Thyroid gland (tissue), 4 donors: ENCODE results near the gene EPS15. TPM values are rescaled to one million over a fixed set of nuclear protein-coding genes. Genes with fewer than 3 reads are reported as not detected.

Experiments
- DNase-seq, 2 donors: peaks; one replicate each; pipeline ENCODE4 v3.0.0-alpha.2; 2019
- H3K27ac ChIP-seq, 3 donors: fragments of 200-600 bp; sonication (generic); 1 replicate in 2 of 3; 2 replicates in 1 of 3; pipeline ENCODE4 v1.5.1; 2016 to 2019; ENCODE audit warnings: mild to moderate bottlenecking in 1 of 3, moderate library complexity in 1 of 3
- H3K27me3 ChIP-seq: fragments of 200-600 bp; sonication (generic); one replicate; pipeline ENCODE4 v1.5.1; 2019
- H3K36me3 ChIP-seq, 2 donors: fragments of 200-600 bp; sonication (generic); one replicate each; pipeline ENCODE4 v1.5.1; 2016 to 2019
- H3K4me1 ChIP-seq, 2 donors: fragments of 200-600 bp; sonication (generic); one replicate each; pipeline ENCODE4 v1.5.1; 2017 to 2019
- H3K4me3 ChIP-seq, 3 donors: fragments of 200-600 bp; sonication (generic); replicated peaks in 1 of 3; 1 replicate in 2 of 3; 2 replicates in 1 of 3; pipeline ENCODE4 v1.5.1; 2016; ENCODE audit warnings: mild to moderate bottlenecking in 1 of 3
- H3K9me3 ChIP-seq: fragments of 200-600 bp; sonication (generic); one replicate; pipeline ENCODE4 v1.5.1; 2017
- POLR2A ChIP-seq, 2 donors: fragments of 450-650 bp; IDR thresholded peaks; one replicate each; pipeline ENCODE4 v1.6.1; 2017; ENCODE audit warnings: antibody characterized with exemption in 2 of 2, mild to moderate bottlenecking in 2 of 2, moderate library complexity in 1 of 2
- WGBS, 2 donors: methylation state at CpG; one replicate each; pipeline ENCODE4 v1.1.5; 2017; 5-methylcytosine and 5-hydroxymethylcytosine counted together
- intact Hi-C: fragments of 100-400 bp; cut with DNase I; formaldehyde crosslinking; loops from one replicate; pipeline ENCODE4 v1.15.1; 2023
- total RNA-seq, 4 donors: library from RNA; depleted of rRNA; stranded (reverse); fragments of >200 nt; gene quantifications; one replicate each; pipeline ENCODE4 v1.2.3, GENCODE V29; 2016
- TF ChIP-seq, protein P1 (sequence below), 6 experiments: fragments of 200-600 bp in 3 of 6; fragments of 450-650 bp in 3 of 6; sonication (generic) in 3 of 6; IDR thresholded peaks; one replicate each; pipeline ENCODE4 v1.5.1; 2016 to 2019; ENCODE audit warnings: antibody characterized with exemption in 6 of 6, mild to moderate bottlenecking in 2 of 6, inconsistent platforms in 1 of 6, moderate library complexity in 1 of 6

The EPS15 gene
- total RNA-seq, 4 donors from 2014 or later = 88.0 to 128 (median 102) TPM

DNA sequence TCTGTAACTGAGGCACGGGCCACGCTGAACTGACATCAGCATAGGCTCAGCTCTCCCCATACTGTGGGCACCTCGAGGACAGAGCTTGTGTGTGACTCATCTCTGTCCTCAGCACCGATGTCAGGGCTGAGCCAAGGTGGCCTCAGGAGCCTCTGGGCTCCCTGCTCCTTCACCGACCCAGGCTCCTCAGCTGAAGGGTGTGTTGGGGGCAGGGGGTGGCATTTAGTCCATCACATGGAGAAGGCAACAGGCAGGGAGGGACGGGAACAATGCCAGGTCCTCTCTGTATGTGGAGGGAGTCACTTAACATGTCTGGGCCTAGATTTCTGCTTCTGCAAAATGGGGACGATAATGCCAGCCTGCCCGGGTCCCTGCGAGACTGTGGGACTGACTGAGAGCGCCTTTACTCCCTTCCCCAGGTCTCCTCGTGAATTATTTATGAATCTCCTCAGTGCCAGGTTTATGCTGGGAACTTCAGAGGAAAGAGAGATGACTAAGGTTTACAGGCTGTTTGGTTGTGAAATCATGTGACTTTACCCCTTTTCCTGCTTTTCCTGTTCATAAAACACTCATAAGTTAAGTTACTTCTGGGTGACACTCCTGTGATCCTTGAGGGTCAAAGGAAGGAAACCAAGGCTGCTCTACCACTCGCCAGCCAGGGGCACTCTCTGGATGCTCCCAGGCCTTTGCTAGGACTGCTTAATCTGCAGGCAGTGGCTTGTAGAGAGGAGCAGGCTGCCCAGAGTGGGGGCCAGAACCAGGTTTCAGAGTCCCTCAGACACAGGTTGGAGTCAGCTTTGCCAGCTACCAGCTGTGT lies 204.9 kb downstream of the EPS15 start:
- 68 to 79% methylated on average over 9 to 12 of the region's 12 CpGs for WGBS, 2 donors
- intact Hi-C loops = no loop called here
- Histone ChIP-seq H3K27me3 (no peaks in the 10 kb centered on the region), H3K36me3 (no peaks in the 10 kb centered on the region), H3K27ac (peak overlapping the region in 1 of 3 donors; percentile 33), H3K4me3 (no peak overlapping the region), H3K9me3 (no peaks in the 10 kb centered on the region), H3K4me1 (peaks cover 0 to 14% of the 10 kb centered on the region in 2 donors)
- TF ChIP-seq POLR2A (IDR thresholded peaks at IDR 0.05) = no peak
- TF ChIP-seq, protein P1, sequence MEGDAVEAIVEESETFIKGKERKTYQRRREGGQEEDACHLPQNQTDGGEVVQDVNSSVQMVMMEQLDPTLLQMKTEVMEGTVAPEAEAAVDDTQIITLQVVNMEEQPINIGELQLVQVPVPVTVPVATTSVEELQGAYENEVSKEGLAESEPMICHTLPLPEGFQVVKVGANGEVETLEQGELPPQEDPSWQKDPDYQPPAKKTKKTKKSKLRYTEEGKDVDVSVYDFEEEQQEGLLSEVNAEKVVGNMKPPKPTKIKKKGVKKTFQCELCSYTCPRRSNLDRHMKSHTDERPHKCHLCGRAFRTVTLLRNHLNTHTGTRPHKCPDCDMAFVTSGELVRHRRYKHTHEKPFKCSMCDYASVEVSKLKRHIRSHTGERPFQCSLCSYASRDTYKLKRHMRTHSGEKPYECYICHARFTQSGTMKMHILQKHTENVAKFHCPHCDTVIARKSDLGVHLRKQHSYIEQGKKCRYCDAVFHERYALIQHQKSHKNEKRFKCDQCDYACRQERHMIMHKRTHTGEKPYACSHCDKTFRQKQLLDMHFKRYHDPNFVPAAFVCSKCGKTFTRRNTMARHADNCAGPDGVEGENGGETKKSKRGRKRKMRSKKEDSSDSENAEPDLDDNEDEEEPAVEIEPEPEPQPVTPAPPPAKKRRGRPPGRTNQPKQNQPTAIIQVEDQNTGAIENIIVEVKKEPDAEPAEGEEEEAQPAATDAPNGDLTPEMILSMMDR (IDR thresholded peaks at IDR 0.05) = no peak
- DNase-seq = no peak

DNA sequence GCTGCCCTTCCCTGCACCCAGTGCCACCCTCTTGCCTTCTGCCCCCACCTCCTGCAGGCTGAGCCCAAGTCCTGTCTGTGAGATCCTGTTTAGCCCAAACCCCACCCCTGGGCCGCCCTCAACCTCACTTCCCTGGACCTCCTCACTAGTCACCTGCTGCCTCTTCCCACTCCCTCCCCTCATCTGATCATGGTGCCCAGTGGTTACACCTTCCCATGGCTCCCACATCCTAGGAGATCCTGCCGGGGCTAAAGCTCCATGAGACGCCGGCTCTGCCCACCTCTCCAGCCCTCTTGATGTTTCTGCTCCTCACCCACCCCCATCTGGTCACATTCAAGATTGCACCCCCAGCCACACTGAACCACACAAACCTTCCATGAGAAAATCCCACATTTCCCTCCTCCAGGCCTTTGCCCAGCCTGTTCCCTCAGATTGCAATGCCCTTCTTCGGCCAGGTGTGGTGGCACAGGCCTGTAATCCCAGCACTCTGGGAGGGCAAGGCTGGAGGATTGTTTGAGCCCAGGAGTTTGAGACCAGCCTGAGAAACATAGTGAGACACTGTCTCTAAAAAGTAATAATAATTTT lies 205.7 kb downstream of the EPS15 start:
- intact Hi-C loops = no loop called here
- Histone ChIP-seq H3K27me3 (no peaks in the 10 kb centered on the region), H3K4me3 (no peak overlapping the region), H3K27ac (no peak overlapping the region), H3K4me1 (peaks cover 0 to 14% of the 10 kb centered on the region in 2 donors), H3K36me3 (no peaks in the 10 kb centered on the region), H3K9me3 (no peaks in the 10 kb centered on the region)
- no peak for DNase-seq
- TF ChIP-seq, protein P1 (IDR thresholded peaks at IDR 0.05) = peak in 1 of 6 experiments; percentile 4
- TF ChIP-seq POLR2A (IDR thresholded peaks at IDR 0.05) = no peak
- WGBS, 2 donors = 87 to 97% methylated on average over 5 of the region's 5 CpGs

DNA sequence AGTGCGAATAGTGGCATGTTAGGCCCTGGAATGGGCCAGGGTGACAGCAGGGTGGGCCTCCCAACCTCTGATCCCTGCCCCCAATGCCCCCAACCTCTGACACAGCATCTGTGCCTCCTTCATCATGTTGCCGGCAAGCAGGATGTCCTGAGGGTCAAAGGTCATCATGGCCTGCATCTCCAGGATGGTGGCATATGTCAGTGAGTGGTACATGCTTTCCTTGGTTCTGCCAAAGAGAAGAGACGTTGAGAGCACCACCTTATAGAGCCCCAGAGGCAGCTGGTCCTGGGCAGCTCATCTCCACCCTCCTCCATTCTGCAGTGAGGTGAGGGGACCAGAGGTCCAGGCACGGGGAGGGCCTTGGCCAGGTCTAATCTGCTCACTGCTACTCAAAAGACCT lies 206.3 kb downstream of the EPS15 start:
- Histone ChIP-seq H3K4me1 (peaks cover 0 to 14% of the 10 kb centered on the region in 2 donors), H3K27me3 (no peaks in the 10 kb centered on the region), H3K36me3 (no peaks in the 10 kb centered on the region), H3K4me3 (no peak overlapping the region), H3K9me3 (no peaks in the 10 kb centered on the region), H3K27ac (no peak overlapping the region)
- 88 to 92% methylated on average over 4 of the region's 4 CpGs for WGBS, 2 donors
- intact Hi-C loops = no loop called here
- TF ChIP-seq, protein P1 (IDR thresholded peaks at IDR 0.05) = no peak
- TF ChIP-seq POLR2A (IDR thresholded peaks at IDR 0.05) = no peak
- no peak for DNase-seq

DNA sequence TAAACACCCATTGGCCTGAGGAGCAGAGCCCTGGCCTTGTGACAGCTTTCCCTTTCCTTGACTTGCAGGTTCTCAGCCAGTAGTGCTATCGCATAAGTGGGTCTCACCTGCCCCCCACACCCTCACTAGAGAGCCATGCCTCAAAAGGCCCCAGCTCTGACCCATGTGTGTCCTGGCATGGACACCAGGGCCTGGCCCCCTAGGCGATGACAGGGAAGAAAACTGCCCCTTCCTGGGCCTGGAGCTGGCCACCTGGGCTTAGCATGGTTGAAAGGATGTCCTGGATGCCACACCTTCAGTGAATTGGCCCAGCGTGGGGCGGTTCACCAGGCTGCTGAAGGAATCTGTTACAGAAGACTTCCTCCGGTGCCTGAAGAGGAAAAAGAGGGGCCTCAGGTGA lies 207.2 kb downstream of the EPS15 start:
- no peak for TF ChIP-seq POLR2A (IDR thresholded peaks at IDR 0.05)
- TF ChIP-seq, protein P1 (IDR thresholded peaks at IDR 0.05) = no peak
- 91 to 94% methylated on average over 5 of the region's 5 CpGs for WGBS, 2 donors

More for the DNA sequence above, 207.2 kb downstream of the EPS15 start:
- no peaks in the 10 kb centered on the region for H3K36me3 ChIP-seq
- H3K9me3 ChIP-seq = no peaks in the 10 kb centered on the region
- H3K4me3 ChIP-seq = no peak overlapping the region
- H3K4me1 ChIP-seq = peaks cover 0 to 14% of the 10 kb centered on the region in 2 donors
- DNase-seq = no peak
- intact Hi-C loops = no loop called here
- H3K27me3 ChIP-seq = no peaks in the 10 kb centered on the region
- no peak overlapping the region for H3K27ac ChIP-seq
